A549 (cell line): ENCODE data around the gene ATP5F1E. TPM values are rescaled to one million over a fixed set of nuclear protein-coding genes. Genes with fewer than 3 reads are reported as not detected.
A peak's percentile ranks its signal among the peaks of the same experiment; 100 is the strongest.

Experiments used
- ATAC-seq, 2 experiments: fragments of 200-7000 bp in 1 of 2; fragments of >200 bp in 1 of 2; cut with Nextera tagmentation in 1 of 2; cut with Tn5 transposase in 1 of 2; 3 replicates each; pipeline versions ENCODE4 v1.8.0 to v1.9.1; 2018 to 2020; ENCODE audit warnings: mild to moderate bottlenecking in 1 of 2, moderate library complexity in 1 of 2
- CTCF ChIA-PET: fragments of 300-600 bp; sonication (Branson Sonifier 250); formaldehyde crosslinking; extraction: SDS; loops from one replicate; lab custom pipeline; 2021; ENCODE audit warnings: antibody characterized with exemption, inconsistent platforms; lab: Yijun Ruan, JAX
- POLR2A ChIA-PET: fragments of 350-600 bp; formaldehyde crosslinking; extraction: SDS; loops from one replicate; lab custom pipeline; 2021; ENCODE audit warnings: antibody characterized with exemption, inconsistent platforms; lab: Yijun Ruan, JAX
- DNase-seq, 2 experiments: peaks; one replicate each; pipeline versions ENCODE4 v3.0.0 to v3.0.0-alpha.2; 2011 to 2016; ENCODE audit warnings: low read depth in 1 of 2, low spot score in 1 of 2
- FAIRE-seq: peaks from 2 replicates; lab custom pipeline; 2011; peaks lifted over from hg19 to GRCh38; lab: Jason Lieb, UNC
- H3K27ac ChIP-seq, 2 experiments: fragments of >200 bp; sonication (Bioruptor Twin); formaldehyde crosslinking; 3 replicates each; pipeline ENCODE4 v1.5.1; 2016 to 2017
- H3K4me1 ChIP-seq: fragments of >200 bp; sonication (Bioruptor Twin); formaldehyde crosslinking; 3 replicates; pipeline ENCODE4 v1.6.1; 2016
- H3K4me2 ChIP-seq: fragments of >200 bp; sonication (Bioruptor Twin); formaldehyde crosslinking; 3 replicates; pipeline ENCODE4 v1.6.1; 2016
- H3K4me3 ChIP-seq: fragments of >200 bp; sonication (Bioruptor Twin); formaldehyde crosslinking; 3 replicates; pipeline ENCODE4 v1.5.1; 2016
- H3K9me3 ChIP-seq: fragments of >200 bp; sonication (Bioruptor Twin); formaldehyde crosslinking; 3 replicates; pipeline ENCODE4 v1.6.1; 2016
- CBX8 ChIP-seq: fragments of 200-600 bp; sonication (generic); IDR thresholded peaks from 2 replicates; pipeline ENCODE4 v1.6.1; 2016
- CEBPB ChIP-seq, 2 experiments: fragments of >200 bp in 1 of 2; sonication (Bioruptor Twin) in 1 of 2; formaldehyde crosslinking in 1 of 2; IDR thresholded peaks; 2 replicates each; pipeline ENCODE4 v1.6.1; 2012 to 2016
- CHD2 ChIP-seq: fragments of 150-350 bp; IDR thresholded peaks from 2 replicates; pipeline ENCODE4 v1.6.1; 2014; ENCODE audit warnings: low read length; ENCODE audit not compliant: partially characterized antibody
- E2F6 ChIP-seq: IDR thresholded peaks from 2 replicates; pipeline ENCODE4 v1.6.1; 2012; ENCODE audit warnings: low read depth, borderline replicate concordance
- EP300 ChIP-seq, 2 experiments: fragments of >200 bp; sonication (Bioruptor Twin); formaldehyde crosslinking; IDR thresholded peaks; 2 replicates in 1 of 2; 3 replicates in 1 of 2; pipeline ENCODE4 v1.6.1; 2016 to 2017
- FOSL2 ChIP-seq, 2 experiments: fragments of 450-650 bp in 1 of 2; fragments of >200 bp in 1 of 2; sonication (Bioruptor Twin) in 1 of 2; formaldehyde crosslinking; IDR thresholded peaks; 2 replicates each; pipeline versions ENCODE4 v1.5.0 to v1.6.1; 2016 to 2020; ENCODE audit warnings: mild to moderate bottlenecking in 1 of 2, moderate library complexity in 1 of 2
- HOXB13 ChIP-seq: fragments of 250-450 bp; sonication (Bioruptor Pico); IDR thresholded peaks from 2 replicates; pipeline ENCODE4 v1.5.0; 2020; ENCODE audit warnings: low read depth, mild to moderate bottlenecking, moderate library complexity
- JUN ChIP-seq, 2 experiments: fragments of >200 bp; sonication (Bioruptor Twin); formaldehyde crosslinking; IDR thresholded peaks; 2 replicates in 1 of 2; 3 replicates in 1 of 2; pipeline ENCODE4 v1.6.1; 2016 to 2017
- JUNB ChIP-seq: fragments of >200 bp; sonication (Bioruptor Twin); formaldehyde crosslinking; IDR thresholded peaks from 2 replicates; pipeline ENCODE4 v1.6.1; 2016
- KDM5A ChIP-seq: fragments of 200-600 bp; sonication (generic); IDR thresholded peaks from 2 replicates; pipeline ENCODE4 v1.6.1; 2016; ENCODE audit warnings: antibody characterized with exemption, mild to moderate bottlenecking
- NFE2L2 ChIP-seq: fragments of 150-350 bp; conservative IDR thresholded peaks from 2 replicates; pipeline ENCODE4 v1.6.1; 2014; ENCODE audit warnings: low read length
- POLR2A ChIP-seq: IDR thresholded peaks from 2 replicates; pipeline ENCODE4 v1.6.1; 2012; ENCODE audit warnings: mild to moderate bottlenecking, low read length
- POLR2AphosphoS2 ChIP-seq: conservative IDR thresholded peaks from 2 replicates; pipeline ENCODE4 v1.6.1; 2012; ENCODE audit warnings: low read length, improper control_type of control experiment, inconsistent platforms
- RARB ChIP-seq: fragments of 250-450 bp; sonication (Bioruptor Pico); IDR thresholded peaks from 2 replicates; pipeline ENCODE4 v1.8.0; 2021; ENCODE audit warnings: mild to moderate bottlenecking, moderate library complexity
- RFX5 ChIP-seq: fragments of 450-650 bp; IDR thresholded peaks from 2 replicates; pipeline ENCODE4 v1.7.1; 2014; ENCODE audit warnings: antibody characterized with exemption, mild to moderate bottlenecking, moderate library complexity
- SREBF2 ChIP-seq: fragments of 450-650 bp; IDR thresholded peaks from 2 replicates; pipeline ENCODE4 v1.6.1; 2014; ENCODE audit warnings: mild to moderate bottlenecking, moderate library complexity
- TFCP2L1 ChIP-seq: fragments of 250-450 bp; sonication (Bioruptor Pico); IDR thresholded peaks from 2 replicates; pipeline ENCODE4 v1.5.0; 2021; ENCODE audit warnings: mild to moderate bottlenecking
- TP53 ChIP-seq: fragments of 250-450 bp; sonication (Bioruptor Pico); IDR thresholded peaks from 2 replicates; pipeline ENCODE4 v1.5.0; 2021; ENCODE audit warnings: mild to moderate bottlenecking, moderate library complexity
- USF2 ChIP-seq: fragments of 450-650 bp; IDR thresholded peaks from 2 replicates; pipeline ENCODE4 v1.6.1; 2014; ENCODE audit warnings: antibody characterized with exemption
- ZNF302 ChIP-seq: fragments of 250-450 bp; sonication (Bioruptor Pico); IDR thresholded peaks from 2 replicates; pipeline ENCODE4 v1.9.0; 2021; ENCODE audit warnings: inconsistent platforms, mild to moderate bottlenecking, moderate library complexity
- ZSCAN20 ChIP-seq: fragments of 250-450 bp; sonication (Bioruptor Pico); IDR thresholded peaks from 2 replicates; pipeline ENCODE4 v1.8.0; 2022; ENCODE audit warnings: mild to moderate bottlenecking, moderate library complexity
- WGBS: methylation state at CpG from one replicate; pipeline ENCODE4 v1.1.6; 2017; ENCODE audit errors: missing lambda C conversion rate; 5-methylcytosine and 5-hydroxymethylcytosine counted together
- polyA plus RNA-seq, 4 experiments: library from polyadenylated mRNA; depleted of rRNA in 3 of 4; stranded (reverse); fragments of >200 nt; fragmentation: RNase III in 1 of 4; extraction: RNeasy Plus Mini Kit Qiagen cat#74134 plus additional on column Dnase treatment in 1 of 4; gene quantifications; 2 replicates in 3 of 4; 3 replicates in 1 of 4; pipeline ENCODE4 v1.2.3, GENCODE V29; 2011 to 2017

ATP5F1E gene
- polyA plus RNA-seq, 2 of the 4 experiments (the other 2 are of a cell fraction): 84.9 to 108 TPM

GRCh38 chr20:59033093-59033492, 958 bp upstream of the ATP5F1E start:
- DNase-seq (no peak), FAIRE-seq (no peak), ATAC-seq (no peak)
- TF ChIP-seq TFCP2L1 (CRISPR knock-in tag) (no peak), HOXB13 (CRISPR knock-in tag) (no peak), POLR2A (no peak), POLR2AphosphoS2 (no peak), SREBF2 (no peak), CHD2 (no peak), NFE2L2 (no peak), CBX8 (no peak), ZNF302 (CRISPR knock-in tag) (no peak), JUNB (no peak), RARB (CRISPR knock-in tag) (no peak), RFX5 (no peak), CEBPB (IDR thresholded peaks at IDR 0.05) (no peak), USF2 (no peak)
- WGBS: 92% methylated on average over 1 of the region's 1 CpG
- peak overlapping the region; percentile 82 for H3K4me2 ChIP-seq
- ChIA-PET POLR2A (interaction anchor here (1.1 to 2.9 kb wide), 5 partner anchors 10 to 51 kb away, joined by 3 to 35 read pairs (median 7); partner anchors contain the start of genes NELFCD and PRELID3B), CTCF (interaction anchor here (0.6 to 2.6 kb wide), 9 partner anchors 9 to 382 kb away, joined by 3 to 5 read pairs (median 3); partner anchors contain the start of genes STX16 and TUBB1)
- H3K27ac ChIP-seq: peak overlapping the region; percentile 81 to 99
- peaks cover 36% of the 10 kb centered on the region for H3K4me1 ChIP-seq
- no peaks in the 10 kb centered on the region for H3K9me3 ChIP-seq
- peak overlapping the region; percentile 70 for H3K4me3 ChIP-seq

- POLR2A ChIA-PET: interaction anchor here (0.8 to 2.9 kb wide), 23 partner anchors 8 to 190 kb away, joined by 3 to 35 read pairs (median 5); partner anchors contain the start of genes NELFCD, PRELID3B and TUBB1
- CTCF ChIA-PET: interaction anchor here (1.0 to 2.6 kb wide), 8 partner anchors 8 to 423 kb away, joined by 3 to 5 read pairs (median 4); partner anchors contain the start of genes PRELID3B and STX16
- H3K4me1 ChIP-seq: peaks cover 37% of the 10 kb centered on the region
- 3% methylated on average over 9 of the region's 13 CpGs for WGBS
- peak overlapping the region; percentile 82 for H3K4me2 ChIP-seq
- peak; percentile 67 to 70 for ATAC-seq
- peak overlapping the region; percentile 70 for H3K4me3 ChIP-seq
- peak in 1 of 2 experiments; percentile 46 for DNase-seq
- FAIRE-seq: no peak
- H3K9me3 ChIP-seq: no peaks in the 10 kb centered on the region
- H3K27ac ChIP-seq: peak overlapping the region; percentile 81 to 99
- TF ChIP-seq USF2 (no peak), ZNF302 (CRISPR knock-in tag) (no peak), TP53 (CRISPR knock-in tag) (0 out of 2 replicates have a peak, but pooled peaks have one; percentile 1), ZSCAN20 (CRISPR knock-in tag) (no peak), EP300 (IDR thresholded peaks at IDR 0.05) (no peak), NFE2L2 (no peak), KDM5A (0 out of 2 replicates have a peak, but pooled peaks have one; percentile 1), CBX8 (no peak), JUN (IDR thresholded peaks at IDR 0.05) (0 out of 5 replicates have a peak, but pooled peaks of 1 of the 2 experiments have one; percentile 13)
- TF ChIP-seq, all 56 proteins: peak for 3
Observed at GRCh38 chr20:59032713-59033059, 551 bp upstream of the ATP5F1E start.

- peaks cover 37% of the 10 kb centered on the region for H3K4me1 ChIP-seq
- no peak for ATAC-seq
- DNase-seq: no peak
- 4% methylated on average over 10 of the region's 13 CpGs for WGBS
- H3K4me2 ChIP-seq: peak overlapping the region; percentile 83
- no peak for FAIRE-seq
- peak overlapping the region; percentile 70 for H3K4me3 ChIP-seq
- CTCF ChIA-PET: interaction anchor here (0.6 to 1.5 kb wide), 5 partner anchors 10 to 518 kb away, joined by 3 to 5 read pairs (median 3); partner anchors contain the start of gene PRELID3B
- TF ChIP-seq E2F6: peak; percentile 72; the same call in 1 of the 2 replicates
- TF ChIP-seq FOSL2 (IDR thresholded peaks at IDR 0.05): no peak
- no peak for TF ChIP-seq FOSL2 (CRISPR knock-in tag; IDR thresholded peaks at IDR 0.05)
- TF ChIP-seq USF2: peak; percentile 46
- TF ChIP-seq, all 56 proteins: peak for 2
- H3K27ac ChIP-seq: peak overlapping the region; percentile 93 to 99
- H3K9me3 ChIP-seq: no peaks in the 10 kb centered on the region
- POLR2A ChIA-PET: interaction anchor here (0.9 to 2.9 kb wide), 8 partner anchors 11 to 191 kb away, joined by 3 to 35 read pairs (median 6); partner anchors contain the start of genes NELFCD, PRELID3B and TUBB1
Observed at GRCh38 chr20:59031564-59032022, 542 bp downstream of the ATP5F1E start.
